T-helper 2 cell (primary cell): ENCODE results near the gene BLTP3B.
A peak's percentile ranks its signal among the peaks of the same experiment; 100 is the strongest.

Experiments
- DNase-seq, 5 experiments: peaks; one replicate each; pipeline versions ENCODE4 v3.0.0 to v3.0.0-alpha.2; 2012 to 2022

BLTP3B gene

DNA sequence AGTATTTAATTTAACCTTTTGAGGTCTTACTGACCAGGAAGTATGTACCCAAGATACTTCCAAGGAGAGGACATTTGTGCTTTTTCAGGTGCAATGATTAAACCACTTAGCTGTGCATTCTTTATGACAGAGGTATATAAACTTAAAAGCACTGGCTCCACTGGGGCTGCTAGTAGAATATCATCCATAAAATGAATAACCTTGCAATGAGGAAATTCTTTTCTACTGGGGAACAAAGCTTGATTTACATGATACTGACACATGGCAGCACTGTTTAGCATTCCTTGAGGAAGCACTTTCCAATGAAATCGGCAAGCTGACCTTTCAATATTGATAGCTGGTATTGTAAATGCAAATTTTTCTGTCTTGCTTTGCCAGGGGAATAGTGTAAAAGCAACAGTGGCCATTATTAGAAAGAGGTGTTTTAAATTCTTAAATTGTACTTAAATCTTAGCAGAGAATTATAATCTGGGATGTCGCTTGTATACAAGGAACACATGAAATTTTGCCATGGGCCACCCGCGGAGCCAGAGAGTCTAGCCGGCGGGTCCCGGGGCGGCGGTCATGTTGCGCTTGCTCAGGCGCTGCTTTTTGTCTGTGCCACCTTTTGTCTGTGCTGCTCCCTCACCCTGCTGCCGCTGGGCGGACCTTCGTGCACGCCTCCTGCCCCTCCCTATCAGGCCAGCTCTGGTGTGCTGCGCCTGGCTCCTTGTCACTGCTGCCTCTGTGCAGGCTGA lies 20.9 kb upstream of the BLTP3B start:
- peak; percentile 37 to 85 (median 44) for DNase-seq

DNA sequence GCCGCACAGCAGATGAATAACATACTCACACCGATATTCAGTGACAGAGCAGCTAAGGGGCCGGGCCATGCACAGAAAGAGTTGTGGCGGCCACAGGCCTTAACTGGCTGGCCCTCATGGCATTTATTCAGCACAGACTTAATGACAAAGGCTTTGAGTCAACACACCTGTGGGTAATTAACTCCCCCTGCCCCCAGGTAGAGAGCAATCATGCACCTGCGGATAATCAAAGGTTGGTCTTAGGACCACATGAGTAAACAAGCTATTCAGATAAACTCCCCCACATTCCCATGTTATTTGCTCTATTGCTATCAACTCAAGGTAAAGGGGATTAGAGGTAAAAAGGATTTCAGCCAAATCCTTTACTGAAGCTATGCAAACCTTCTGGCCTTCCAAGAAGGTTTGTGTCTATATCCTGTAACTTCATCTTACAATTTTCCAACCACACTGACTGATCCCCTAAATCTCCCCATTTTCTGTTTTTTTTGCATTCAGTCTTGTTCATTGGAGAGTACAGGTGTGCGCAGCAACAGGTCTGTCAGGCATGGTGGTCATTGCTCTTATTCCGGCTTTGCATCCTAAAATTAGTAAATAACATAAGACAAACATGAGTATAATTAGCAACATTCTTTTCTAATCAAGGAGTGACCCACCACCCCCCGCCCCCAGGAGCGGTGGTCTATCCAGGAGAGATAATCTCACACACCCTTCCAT lies 16.9 kb upstream of the BLTP3B start:
- no peak for DNase-seq

DNA sequence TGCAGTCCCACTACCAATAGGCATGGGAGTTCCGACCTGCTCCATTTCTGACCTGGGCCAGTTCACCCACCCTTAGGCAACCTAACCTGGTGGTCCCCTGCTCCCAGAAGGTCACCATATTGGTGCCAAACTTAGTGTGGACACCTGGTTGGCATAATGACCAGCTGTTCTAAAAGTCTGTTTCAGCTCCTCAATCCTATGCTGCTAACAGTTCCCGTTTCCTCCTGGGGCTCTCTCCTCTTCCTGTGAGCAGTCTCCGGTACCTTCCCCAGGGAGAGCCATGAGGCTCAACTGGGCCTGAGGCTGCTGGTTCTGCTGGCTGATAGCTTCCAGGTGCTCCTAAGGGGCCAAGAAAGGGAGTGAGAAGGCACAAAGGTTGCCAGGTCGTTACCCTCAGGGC lies 15.9 kb upstream of the BLTP3B start:
- no peak for DNase-seq

DNA sequence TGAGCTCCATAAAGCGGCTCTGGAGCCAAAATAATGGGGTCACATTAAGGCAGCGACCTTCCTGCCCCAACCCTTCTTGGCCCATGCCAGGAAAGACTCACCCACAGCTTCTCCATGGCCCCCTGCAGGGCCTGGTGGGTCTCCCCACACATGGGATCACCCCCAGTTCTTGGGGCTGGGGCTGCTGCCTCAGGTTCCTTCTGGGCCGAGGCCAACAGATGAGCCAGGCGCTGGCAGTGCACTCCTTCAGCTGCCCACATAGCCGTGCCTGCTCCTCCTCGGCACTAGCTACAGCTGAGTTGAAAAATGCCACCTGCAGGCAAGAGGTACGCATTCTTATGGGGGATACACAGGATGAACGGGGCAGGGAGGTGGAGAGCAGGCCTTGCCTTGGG lies 14.8 kb upstream of the BLTP3B start:
- DNase-seq = no peak

DNA sequence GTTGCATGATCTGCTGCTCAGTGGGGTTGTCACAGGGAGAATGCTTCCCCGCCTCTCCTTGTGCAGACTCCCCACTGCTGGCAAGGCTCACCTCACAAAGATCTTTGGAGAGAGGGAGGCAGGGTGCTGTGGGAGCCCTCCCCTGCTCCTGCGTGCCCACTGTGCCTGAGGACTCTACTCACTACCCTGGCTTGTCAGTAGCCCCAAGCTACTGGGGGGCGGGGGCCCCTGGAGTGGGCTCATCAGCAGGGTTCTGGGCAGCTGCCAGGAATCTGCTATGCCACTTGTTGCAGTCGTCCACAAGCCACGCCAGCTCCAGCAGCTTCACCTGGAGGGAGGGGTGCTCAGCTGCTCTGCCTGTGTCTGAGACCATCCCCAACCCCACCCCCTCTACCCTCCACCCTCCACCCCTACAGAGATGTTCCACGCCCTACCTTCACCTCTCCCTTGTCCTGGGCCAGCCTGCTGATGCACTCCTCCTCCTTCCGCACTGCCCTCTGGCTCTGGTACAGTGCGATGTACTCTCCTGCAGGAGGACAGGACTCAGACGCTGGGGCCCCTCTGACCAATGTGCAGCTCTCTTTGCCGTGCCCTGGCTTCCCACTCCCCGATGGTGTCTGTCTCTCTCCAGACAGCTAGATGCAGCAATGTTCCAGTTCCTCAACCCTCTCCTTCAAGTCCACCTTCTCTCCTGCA lies 14.2 kb upstream of the BLTP3B start:
- DNase-seq = no peak

DNA sequence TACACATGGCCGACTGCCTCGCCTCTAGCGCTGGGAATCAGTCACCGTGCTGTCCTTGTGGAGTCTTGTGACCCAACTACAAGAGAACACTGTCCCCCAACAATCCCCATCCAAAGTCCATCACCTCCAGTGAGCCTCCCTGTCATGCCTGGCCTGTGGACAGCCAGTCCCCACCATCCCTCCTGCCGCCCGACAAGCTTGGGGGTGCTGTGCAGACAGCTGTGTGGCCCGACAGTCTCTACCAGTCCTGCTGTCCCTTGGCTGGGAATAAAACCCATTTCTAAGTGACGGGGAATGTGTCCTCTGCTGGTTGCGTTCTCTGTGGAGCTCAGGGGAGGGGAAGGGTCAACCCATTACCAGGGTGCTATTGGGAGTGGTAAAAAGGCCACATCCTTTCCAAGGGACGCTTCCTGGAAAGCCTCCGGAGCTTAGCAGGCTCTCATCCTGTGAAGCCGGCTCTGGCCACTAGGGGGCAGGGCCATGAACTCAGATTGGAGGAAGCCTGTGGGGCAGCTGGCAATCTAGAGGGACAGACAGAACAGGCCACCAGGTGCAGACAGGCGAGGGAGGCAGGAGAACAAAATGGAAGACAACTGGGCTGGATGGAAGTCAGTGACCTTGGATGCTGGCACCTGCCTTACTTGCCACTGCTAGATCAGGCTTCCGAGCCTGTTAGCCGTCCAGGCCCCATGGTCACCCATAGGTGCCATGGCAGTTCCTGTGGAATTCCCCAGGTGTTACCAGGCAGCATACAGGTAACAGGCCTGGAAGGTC lies 12.0 kb upstream of the BLTP3B start:
- DNase-seq = peak; percentile 38 to 66 (median 63)

DNA sequence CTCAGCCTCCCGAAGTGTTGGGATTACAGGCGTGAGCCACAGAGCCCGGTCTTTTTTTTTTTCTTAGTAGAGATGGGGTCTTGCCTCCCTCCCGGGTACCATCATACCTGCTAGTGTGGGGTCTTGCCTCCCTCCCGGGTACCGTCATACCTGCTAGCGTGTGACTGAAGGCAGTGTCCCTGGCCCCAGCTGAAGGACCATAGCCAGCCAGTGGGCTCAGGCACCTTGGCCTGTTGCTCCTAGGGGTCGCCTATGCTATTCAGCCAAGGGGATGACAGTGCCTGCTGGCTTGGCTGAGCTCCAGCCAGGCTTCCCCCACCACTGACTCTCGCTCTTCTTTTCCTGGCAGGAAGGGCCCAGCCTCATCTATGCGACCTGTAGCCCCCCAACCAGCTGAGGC lies 10.5 kb upstream of the BLTP3B start:
- no peak for DNase-seq

DNA sequence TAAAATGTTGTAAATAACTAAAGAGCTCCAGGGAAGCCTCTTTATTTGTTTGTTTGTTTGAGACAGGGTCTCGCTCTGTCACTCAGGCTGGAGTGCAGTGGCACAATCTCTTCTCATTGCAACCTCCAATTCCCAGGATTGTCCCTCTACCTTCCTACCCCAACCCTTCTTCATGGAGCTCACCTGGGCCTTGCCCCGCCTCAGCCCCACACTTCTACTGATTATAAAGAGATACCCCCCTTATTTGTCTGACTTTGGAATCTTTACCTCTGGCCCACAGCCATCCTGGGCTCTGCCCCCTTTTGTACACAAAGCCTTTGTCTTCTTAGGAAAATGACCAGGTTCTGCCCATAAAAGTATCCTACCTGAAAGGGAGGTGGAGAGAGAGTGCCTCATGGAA lies 9.1 kb upstream of the BLTP3B start:
- no peak for DNase-seq

DNA sequence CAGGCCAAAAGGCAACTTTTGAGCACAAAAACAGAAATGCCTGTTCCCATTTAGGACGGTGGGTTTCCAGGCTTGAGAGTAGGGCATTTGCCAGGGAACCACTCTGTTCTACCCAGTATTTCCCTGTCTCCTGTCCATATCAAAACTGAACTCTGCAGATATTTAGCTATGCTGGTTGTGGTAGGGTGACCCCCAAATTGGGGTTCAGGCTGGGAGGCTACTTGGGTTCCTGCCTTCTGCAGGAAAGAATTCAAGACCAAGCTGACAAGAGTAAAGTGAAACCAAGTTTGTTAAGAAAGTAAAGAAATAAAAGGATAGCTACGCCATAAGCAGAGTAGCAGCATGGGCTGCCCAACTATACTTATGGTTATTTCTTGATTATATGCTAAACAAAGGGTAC lies 3.6 kb upstream of the BLTP3B start:
- DNase-seq = no peak

DNA sequence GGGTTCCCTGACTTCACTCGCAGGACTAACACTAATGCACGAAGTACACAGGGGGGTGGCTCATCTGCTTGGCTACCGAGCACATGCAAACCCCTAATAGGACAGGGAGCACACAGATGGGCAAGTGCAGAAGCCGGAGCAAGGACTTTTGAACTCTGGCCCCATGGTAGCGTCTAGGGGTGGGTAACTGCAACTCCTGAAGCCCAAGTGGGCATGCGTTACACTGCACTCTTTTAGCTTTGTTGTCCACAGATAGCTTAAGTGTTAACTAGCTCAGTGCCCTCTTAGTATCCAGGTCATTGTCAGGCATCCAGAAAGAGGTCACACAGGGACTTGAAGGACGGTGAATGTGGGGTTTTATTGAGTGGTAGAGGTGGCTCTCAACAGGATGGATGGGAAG lies 3.0 kb upstream of the BLTP3B start:
- no peak for DNase-seq

DNA sequence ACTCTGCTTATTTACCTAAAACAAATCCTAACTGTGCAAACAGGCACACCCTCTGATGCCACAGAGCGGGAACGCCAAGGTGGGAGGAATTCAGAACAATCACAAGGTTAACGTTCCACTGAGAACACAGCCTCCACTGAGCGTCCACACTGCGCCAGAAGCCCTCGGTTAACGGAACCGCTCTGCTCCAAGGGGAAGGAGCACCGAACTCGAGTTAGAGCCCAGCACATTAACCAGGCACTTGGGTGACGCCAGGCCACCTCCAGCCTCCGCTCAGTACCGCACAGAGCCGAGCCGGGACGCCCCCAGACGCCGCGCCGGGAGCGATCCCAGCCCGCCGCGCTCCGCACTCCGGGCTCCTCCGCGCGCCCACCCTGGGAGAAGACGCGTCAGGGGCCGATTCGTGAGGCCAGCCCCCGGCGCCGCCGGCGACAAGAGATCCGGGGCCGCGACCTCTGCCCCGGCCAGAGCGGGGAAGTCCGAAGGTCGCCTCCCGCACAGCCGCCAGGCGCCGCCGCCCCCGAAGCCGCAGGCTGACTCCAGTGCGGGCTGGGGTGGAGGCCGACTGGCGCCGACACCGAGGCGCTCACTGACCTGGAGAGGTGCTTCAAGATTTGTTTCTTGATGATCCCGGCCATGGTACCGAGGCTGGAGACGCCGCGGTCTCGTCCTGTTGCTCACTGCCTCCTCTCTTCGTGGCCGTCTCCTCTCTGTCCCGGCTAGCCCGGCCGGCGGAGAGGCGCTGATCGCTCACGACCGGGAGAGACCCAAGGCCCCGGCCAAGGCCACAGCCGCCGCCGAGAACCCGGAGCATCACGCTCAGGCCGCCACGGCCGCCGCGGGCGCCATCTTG lies 450 bp downstream of the BLTP3B start:
- DNase-seq = peak in 3 of 5 experiments; percentile 16 to 59 (median 23)

DNA sequence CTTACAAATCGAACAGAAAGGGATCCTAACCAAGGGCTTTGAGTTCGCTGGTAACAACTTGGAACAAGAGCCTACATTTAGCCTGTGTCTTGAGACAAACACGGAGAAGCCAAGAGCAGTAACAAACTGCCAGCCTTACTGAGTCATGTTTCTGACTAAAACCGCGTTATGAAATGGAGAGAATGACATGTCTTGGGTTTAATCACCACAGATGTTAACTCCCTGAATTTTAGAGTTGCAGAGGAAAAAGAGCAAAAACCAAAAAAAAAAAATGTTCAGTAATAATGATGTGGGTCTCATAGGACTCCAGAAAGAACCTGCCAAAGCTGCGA lies 1.0 kb downstream of the BLTP3B start:
- DNase-seq = peak in 1 of 5 experiments; percentile 89

DNA sequence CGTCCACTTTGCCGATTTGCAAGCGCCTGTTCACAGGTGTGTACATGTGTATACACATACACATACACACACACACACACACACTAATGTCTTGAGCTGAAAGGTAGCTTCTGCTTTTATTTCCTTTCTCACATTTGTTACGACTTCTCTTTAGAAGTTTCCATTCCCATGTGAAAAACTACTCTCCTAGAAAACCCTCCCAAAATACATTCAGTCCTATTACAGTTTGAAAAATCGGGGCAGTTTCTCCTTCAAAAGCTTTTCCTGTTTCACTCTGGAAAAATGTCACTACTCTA lies 3.9 kb downstream of the BLTP3B start:
- no peak for DNase-seq

DNA sequence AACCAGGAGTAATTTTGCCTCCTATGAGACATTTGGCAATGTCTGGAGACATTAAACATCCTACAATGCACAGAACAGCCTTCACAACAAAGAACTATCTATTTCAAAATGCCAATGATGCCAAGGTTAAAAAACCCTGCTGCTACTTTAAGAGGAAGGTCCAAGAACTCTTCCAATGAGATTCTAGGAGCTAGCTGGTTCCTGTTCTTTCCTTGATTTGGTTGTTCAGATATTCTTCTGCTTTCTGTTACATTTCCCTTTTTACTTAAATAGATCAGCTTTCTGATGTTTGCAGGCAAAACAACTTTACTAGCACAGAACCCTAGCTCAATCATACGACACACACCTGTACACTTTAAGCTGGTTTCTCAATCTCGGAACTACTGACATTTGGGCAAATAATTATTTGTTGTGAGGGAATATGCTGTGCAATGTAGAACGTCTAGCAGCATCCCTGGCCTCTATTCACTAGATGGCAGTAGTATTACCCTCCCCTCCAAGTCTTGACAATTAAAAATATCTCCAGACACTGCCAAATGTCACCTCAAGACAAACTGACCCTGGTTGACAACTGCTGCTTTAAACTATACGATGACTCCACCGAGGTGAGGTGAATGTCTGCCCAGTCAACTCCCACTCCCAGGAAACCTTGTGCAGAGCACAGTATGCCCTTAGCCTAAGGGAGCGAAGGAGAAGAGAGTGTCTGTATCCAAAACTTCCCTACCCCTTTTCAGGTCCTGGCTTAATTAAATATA lies 4.4 kb downstream of the BLTP3B start:
- peak in 1 of 5 experiments; percentile 53 for DNase-seq

DNA sequence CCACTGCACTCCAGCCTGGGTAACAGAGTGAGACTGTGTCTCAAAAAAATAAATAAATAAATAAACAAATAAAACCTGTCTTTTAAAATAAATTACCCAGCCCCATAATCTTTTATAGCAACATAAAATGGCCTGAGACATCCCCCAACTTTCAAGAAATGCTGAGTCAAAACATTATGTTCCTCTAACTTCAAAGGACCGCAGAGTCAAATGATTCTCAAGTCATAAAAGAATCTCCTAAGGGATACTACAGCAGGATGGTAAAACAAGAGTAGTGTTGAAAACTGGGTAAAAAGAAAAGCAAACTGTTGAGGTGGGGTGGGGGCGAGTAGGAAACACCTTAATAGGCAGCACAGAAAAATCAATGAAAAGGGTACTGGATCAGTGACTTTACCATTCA lies 9.5 kb downstream of the BLTP3B start:
- no peak for DNase-seq

DNA sequence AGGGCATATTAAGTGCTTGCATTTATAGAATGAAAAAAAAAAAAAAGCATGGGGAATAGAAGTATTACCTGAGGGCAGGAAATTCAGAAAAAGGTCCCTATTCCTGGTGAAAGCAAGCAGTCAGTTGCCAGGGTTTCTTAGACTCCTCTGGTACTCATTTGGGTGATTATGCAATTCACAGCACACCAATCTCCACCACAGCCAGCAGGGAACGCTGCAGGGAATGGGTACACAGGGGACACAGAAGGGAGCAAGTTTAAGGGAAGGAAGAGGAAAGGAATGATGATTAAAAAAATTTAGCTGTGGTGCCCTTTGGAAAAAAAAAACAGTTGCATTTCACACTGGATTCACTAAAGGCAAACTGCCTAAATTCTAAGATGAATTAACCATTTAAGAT lies 14.2 kb downstream of the BLTP3B start:
- no peak for DNase-seq

DNA sequence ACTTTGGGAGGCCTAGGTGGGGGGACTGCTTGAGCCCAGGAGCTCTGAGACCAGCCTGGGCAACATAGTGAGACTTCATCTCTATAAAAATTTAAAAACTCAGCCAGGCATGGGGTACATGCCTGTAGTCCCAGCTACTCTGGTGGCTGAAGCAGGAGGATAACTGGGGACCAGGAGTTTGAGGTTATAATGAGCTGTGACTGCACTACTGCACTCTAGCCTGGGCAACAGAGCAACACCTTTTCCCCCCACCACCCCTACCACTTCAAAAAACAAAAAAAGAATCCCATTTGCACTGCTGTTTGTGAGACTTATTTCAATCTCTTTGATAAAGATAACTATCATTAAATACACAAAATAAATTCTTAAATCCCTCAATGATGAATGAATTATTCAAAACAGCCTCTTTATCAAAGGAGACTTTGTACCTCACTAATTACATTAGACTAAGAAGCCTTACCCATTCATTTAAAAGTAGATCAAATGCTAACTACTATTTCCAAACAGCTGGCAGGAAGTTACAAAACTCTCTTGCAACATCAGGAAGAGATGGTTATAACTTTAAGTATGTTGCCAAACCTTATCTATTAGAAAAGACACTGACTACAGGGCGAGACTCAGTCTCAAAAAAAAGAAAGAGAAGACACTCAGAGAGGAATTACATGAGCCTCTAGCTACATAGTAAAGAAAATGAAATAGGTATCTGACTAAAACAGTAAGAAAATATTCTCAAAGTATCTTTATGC lies 14.7 kb downstream of the BLTP3B start:
- peak in 1 of 5 experiments; percentile 35 for DNase-seq

DNA sequence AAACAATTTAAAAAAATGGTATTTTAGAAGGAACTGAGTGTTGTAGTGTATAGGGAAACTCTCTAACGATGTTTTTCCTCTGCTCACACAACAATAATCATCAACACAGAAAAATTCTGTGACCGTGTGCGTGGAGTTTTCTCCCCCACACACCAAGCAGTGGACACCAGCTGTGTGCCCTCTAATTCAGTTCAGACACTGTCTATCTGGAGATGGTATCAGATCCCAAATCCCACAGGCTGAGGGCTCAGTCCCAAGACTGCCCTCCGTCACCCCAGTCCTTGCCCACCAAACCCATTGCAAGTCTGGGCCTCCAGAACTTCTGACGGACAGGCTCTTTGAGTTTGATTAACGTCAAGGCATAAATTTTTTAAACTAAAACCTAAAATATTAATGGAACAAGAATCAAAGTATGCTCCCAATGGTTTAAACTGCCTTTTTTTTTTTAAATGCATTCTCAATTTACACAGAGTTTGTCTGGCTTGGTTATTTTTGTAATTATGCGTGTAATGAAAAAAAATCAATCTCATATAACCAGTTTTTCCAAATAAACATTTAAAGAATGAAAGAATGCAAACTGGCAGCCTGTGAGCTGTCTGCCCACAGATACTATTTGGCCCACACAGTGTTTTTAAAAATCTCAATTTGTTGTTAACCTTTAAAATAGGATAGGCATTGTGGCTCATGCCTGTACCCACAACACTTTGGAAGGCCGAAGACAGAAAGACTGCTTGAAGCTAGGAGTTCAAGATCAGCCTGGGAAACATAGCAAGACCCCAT lies 19.2 kb downstream of the BLTP3B start:
- no peak for DNase-seq

DNA sequence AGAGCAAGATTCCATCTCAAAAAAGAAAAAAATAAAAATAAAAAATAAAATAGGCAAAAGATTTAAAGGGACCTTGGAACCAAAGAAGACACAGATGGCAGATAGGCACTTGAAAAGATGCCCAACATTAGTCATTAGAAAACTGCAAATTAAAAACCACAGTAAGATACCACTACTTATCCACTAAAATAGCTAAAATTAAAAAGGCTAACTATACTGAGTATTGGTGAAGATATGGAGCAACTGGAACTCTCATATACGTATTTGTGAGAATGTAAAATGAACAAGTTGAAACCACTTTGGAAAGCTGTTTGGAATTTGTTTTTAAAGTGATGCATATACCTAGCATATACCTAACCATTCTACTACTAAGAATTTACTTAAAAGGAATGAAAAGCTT lies 22.3 kb downstream of the BLTP3B start:
- DNase-seq = no peak

DNA sequence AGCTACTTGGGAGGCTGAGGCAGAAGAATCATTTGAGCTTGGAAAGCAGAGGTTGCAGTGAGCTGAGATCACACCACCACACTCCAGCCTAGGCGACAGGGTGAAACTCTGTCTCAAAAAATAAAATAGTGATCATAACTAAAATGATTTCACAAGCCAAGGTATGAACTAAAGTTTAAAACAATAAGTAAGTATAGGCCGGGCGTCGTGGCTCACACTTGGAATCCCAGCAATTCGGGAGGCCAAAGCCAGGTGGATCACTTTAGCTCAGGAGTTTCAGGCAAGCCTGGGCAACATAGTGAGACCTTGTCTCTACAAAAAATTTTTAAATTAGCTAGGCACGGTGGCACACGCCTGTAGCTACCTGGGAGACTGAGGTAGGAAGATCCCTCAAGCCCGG lies 27.4 kb downstream of the BLTP3B start:
- no peak for DNase-seq
